Vagina (tissue), 2 donors: ENCODE results near the gene CUX1. TPM values are rescaled to one million over a fixed set of nuclear protein-coding genes. Genes with fewer than 3 reads are reported as not detected.

Source experiments
- DNase-seq, 2 donors: peaks; one replicate each; pipeline ENCODE4 v3.0.0-alpha.2; 2017; ENCODE audit errors: extremely low spot score in 2 of 2
- H3K27ac ChIP-seq: fragments of 200-600 bp; sonication (generic); one replicate; pipeline ENCODE4 v1.5.1; 2019
- H3K27me3 ChIP-seq: fragments of 200-600 bp; sonication (generic); one replicate; pipeline ENCODE4 v1.5.1; 2019
- H3K36me3 ChIP-seq, 2 donors: fragments of 200-600 bp; sonication (generic); one replicate each; pipeline ENCODE4 v1.5.1; 2017 to 2019
- H3K4me1 ChIP-seq: fragments of 200-600 bp; sonication (generic); one replicate; pipeline ENCODE4 v1.5.1; 2019
- H3K4me3 ChIP-seq, 2 donors: fragments of 200-600 bp; sonication (generic); 1 replicate in 1 of 2; 2 replicates in 1 of 2; pipeline ENCODE4 v1.5.1; 2016 to 2019
- H3K9me3 ChIP-seq: fragments of 200-600 bp; sonication (generic); one replicate; pipeline ENCODE4 v1.5.1; 2019
- POLR2A ChIP-seq, 2 donors: fragments of 450-650 bp; IDR thresholded peaks; one replicate each; pipeline ENCODE4 v1.6.1; 2017; ENCODE audit warnings: antibody characterized with exemption in 2 of 2, mild to moderate bottlenecking in 2 of 2, moderate library complexity in 2 of 2
- POLR2AphosphoS5 ChIP-seq, 2 donors: sonication (generic); formaldehyde crosslinking; IDR thresholded peaks; one replicate each; pipeline ENCODE4 v1.9.0; 2017; ENCODE audit warnings: antibody characterized with exemption in 2 of 2, mild to moderate bottlenecking in 2 of 2, low read depth in 1 of 2; ENCODE audit not compliant: insufficient read depth in 1 of 2
- intact Hi-C: fragments of 100-400 bp; cut with DNase I; formaldehyde crosslinking; loops from one replicate; pipeline ENCODE4 v1.15.1; 2023
- total RNA-seq: library from RNA; depleted of rRNA; stranded (reverse); fragments of >200 nt; gene quantifications from one replicate; pipeline ENCODE4 v1.2.3, GENCODE V29; 2016
- TF ChIP-seq, protein P1 (sequence below), 3 experiments: fragments of 450-650 bp in 2 of 3; fragments of 200-600 bp in 1 of 3; sonication (generic) in 1 of 3; IDR thresholded peaks; one replicate each; pipeline ENCODE4 v1.5.1; 2017 to 2019; ENCODE audit warnings: antibody characterized with exemption in 3 of 3, mild to moderate bottlenecking in 2 of 3, moderate library complexity in 2 of 3

CUX1 gene
- total RNA-seq, 1 donor from 2014 or later: 65.3 TPM

DNA sequence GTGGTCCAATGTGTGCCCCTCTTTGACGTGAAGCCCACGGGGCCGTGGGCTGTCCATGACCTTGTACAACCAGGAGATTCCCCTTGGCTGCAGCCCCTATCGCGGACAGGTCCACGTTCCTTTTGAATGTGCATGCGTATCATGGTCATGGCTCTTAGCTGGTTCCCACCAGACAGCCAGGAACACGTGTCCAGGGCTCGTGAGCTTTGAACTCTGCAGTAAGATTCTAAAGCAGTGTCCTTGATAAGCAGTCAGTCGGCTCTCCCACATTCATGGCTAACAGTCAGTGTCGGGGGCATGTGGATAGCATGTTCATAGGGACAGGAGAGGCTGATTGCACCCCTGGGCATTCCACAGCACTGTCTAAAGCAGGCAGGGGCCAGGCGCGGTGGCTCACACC lies 393.4 kb downstream of the CUX1 start:
- no peaks in the 10 kb centered on the region for H3K27me3 ChIP-seq
- no peaks in the 10 kb centered on the region for H3K4me1 ChIP-seq
- H3K4me3 ChIP-seq: no peak overlapping the region
- H3K27ac ChIP-seq: no peak overlapping the region
- H3K9me3 ChIP-seq: no peaks in the 10 kb centered on the region
- intact Hi-C loops: no loop called here
- DNase-seq: no peak
- peaks cover 0 to 11% of the 10 kb centered on the region in 2 donors for H3K36me3 ChIP-seq
- no peak for TF ChIP-seq POLR2A (IDR thresholded peaks at IDR 0.05)
- TF ChIP-seq, protein P1, sequence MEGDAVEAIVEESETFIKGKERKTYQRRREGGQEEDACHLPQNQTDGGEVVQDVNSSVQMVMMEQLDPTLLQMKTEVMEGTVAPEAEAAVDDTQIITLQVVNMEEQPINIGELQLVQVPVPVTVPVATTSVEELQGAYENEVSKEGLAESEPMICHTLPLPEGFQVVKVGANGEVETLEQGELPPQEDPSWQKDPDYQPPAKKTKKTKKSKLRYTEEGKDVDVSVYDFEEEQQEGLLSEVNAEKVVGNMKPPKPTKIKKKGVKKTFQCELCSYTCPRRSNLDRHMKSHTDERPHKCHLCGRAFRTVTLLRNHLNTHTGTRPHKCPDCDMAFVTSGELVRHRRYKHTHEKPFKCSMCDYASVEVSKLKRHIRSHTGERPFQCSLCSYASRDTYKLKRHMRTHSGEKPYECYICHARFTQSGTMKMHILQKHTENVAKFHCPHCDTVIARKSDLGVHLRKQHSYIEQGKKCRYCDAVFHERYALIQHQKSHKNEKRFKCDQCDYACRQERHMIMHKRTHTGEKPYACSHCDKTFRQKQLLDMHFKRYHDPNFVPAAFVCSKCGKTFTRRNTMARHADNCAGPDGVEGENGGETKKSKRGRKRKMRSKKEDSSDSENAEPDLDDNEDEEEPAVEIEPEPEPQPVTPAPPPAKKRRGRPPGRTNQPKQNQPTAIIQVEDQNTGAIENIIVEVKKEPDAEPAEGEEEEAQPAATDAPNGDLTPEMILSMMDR (IDR thresholded peaks at IDR 0.05): no peak
- no peak for TF ChIP-seq POLR2AphosphoS5 (IDR thresholded peaks at IDR 0.05; ENCODE audit: insufficient read depth in 1 of 2, low read depth in 1 of 2)

- no peak overlapping the region for H3K4me3 ChIP-seq
- H3K9me3 ChIP-seq: no peaks in the 10 kb centered on the region
- TF ChIP-seq, protein P1 (IDR thresholded peaks at IDR 0.05): no peak
- TF ChIP-seq POLR2A (IDR thresholded peaks at IDR 0.05): no peak
- TF ChIP-seq POLR2AphosphoS5 (IDR thresholded peaks at IDR 0.05; ENCODE audit: insufficient read depth in 1 of 2, low read depth in 1 of 2): no peak
- H3K4me1 ChIP-seq: no peaks in the 10 kb centered on the region
- intact Hi-C loops: no loop called here
- no peak overlapping the region for H3K27ac ChIP-seq
- DNase-seq: no peak
- H3K27me3 ChIP-seq: no peaks in the 10 kb centered on the region
- peaks cover 0 to 6% of the 10 kb centered on the region in 2 donors for H3K36me3 ChIP-seq
Observed at GRCh38 chr7:102211590-102212550, 394.4 kb downstream of the CUX1 start.

- Histone ChIP-seq H3K4me3 (no peak overlapping the region), H3K9me3 (no peaks in the 10 kb centered on the region), H3K4me1 (no peaks in the 10 kb centered on the region), H3K36me3 (peaks cover 0 to 6% of the 10 kb centered on the region in 2 donors), H3K27me3 (no peaks in the 10 kb centered on the region), H3K27ac (no peak overlapping the region)
- intact Hi-C loops: no loop called here
- DNase-seq: no peak
- TF ChIP-seq, protein P1 (IDR thresholded peaks at IDR 0.05): no peak
- TF ChIP-seq POLR2AphosphoS5 (IDR thresholded peaks at IDR 0.05; ENCODE audit: insufficient read depth in 1 of 2, low read depth in 1 of 2): no peak
- TF ChIP-seq POLR2A (IDR thresholded peaks at IDR 0.05): no peak
Observed at GRCh38 chr7:102214477-102215072, 397.1 kb downstream of the CUX1 start.

DNA sequence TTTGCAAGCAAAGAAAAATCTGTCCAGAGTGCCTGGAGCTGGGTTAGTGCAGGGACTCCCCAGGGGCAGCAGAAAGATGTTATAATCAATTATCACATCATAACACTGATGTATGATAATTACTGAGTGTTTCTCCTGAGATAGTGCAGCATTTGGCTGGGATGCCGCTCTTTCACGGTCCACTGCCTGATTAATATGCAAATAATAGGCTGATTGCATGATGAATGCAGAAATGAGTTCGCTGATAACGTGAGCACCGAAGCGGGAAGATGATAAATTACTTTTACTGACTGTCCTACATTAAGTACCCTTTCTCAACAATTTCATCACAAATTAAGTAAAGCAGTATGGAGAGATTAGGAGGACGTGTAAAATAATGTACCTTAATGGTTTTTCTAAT lies 397.8 kb downstream of the CUX1 start:
- no peak for DNase-seq
- H3K4me3 ChIP-seq: no peak overlapping the region
- intact Hi-C loops: no loop called here
- H3K4me1 ChIP-seq: no peaks in the 10 kb centered on the region
- peaks cover 0 to 6% of the 10 kb centered on the region in 2 donors for H3K36me3 ChIP-seq
- no peaks in the 10 kb centered on the region for H3K27me3 ChIP-seq
- H3K27ac ChIP-seq: no peak overlapping the region
- no peaks in the 10 kb centered on the region for H3K9me3 ChIP-seq
- TF ChIP-seq POLR2A (IDR thresholded peaks at IDR 0.05): no peak
- TF ChIP-seq, protein P1 (IDR thresholded peaks at IDR 0.05): no peak

DNA sequence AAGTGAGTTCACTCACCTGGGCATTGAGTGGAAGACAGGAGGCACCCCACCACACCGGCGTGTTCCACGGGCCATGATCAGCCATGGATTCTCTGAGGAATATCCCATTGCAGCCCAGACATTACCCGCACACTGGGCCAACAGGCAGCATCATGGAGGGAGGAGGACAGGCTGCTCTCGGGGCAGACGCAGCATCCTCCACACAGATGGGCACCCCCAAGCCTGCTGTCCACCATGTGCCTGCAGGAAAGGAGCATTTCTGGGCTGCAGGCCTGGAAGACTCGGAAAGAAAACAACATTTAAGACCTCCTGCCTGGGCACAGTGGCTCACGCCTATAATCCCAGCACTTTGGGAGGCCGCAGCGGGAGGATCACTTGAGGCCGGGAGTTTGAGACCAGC lies 398.3 kb downstream of the CUX1 start:
- TF ChIP-seq, protein P1 (IDR thresholded peaks at IDR 0.05): no peak
- TF ChIP-seq POLR2AphosphoS5 (IDR thresholded peaks at IDR 0.05; ENCODE audit: insufficient read depth in 1 of 2, low read depth in 1 of 2) (no peak), POLR2A (IDR thresholded peaks at IDR 0.05) (no peak)
- H3K9me3 ChIP-seq: no peaks in the 10 kb centered on the region
- H3K36me3 ChIP-seq: peaks cover 0 to 6% of the 10 kb centered on the region in 2 donors
- no peak overlapping the region for H3K27ac ChIP-seq
- no peaks in the 10 kb centered on the region for H3K27me3 ChIP-seq
- intact Hi-C loops: no loop called here
- no peak overlapping the region for H3K4me3 ChIP-seq
- no peaks in the 10 kb centered on the region for H3K4me1 ChIP-seq
- DNase-seq: no peak
